Activated effector memory CD4-positive, alpha-beta T cell treated with Interleukin-2 at 50 U/mL for 16 hours (primary cell): ENCODE data around the gene SMAP2.

Experiments
- DNase-seq: peaks from one replicate; pipeline ENCODE4 v3.0.0-alpha.2; 2020

Gene SMAP2

DNA sequence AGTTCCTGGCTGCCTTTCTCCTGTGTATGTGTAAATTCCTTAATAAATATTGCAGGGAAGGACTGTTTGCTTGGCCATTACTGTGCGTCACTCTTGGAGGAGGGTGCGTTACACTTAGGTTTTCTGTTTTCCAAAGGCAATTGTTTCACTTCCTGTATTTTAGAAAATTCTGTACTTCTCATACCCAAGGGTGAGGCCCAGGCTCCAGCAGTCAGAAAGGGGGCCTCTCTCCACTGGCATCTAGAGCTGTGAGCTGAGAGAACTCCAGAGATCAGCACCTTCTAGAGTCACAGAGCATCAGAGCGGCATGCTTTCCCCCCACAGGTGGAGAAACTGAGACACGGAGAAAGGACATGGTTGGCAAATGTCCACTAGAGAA is 49.7 kb downstream of the SMAP2 start:
- DNase-seq, result no peak

DNA sequence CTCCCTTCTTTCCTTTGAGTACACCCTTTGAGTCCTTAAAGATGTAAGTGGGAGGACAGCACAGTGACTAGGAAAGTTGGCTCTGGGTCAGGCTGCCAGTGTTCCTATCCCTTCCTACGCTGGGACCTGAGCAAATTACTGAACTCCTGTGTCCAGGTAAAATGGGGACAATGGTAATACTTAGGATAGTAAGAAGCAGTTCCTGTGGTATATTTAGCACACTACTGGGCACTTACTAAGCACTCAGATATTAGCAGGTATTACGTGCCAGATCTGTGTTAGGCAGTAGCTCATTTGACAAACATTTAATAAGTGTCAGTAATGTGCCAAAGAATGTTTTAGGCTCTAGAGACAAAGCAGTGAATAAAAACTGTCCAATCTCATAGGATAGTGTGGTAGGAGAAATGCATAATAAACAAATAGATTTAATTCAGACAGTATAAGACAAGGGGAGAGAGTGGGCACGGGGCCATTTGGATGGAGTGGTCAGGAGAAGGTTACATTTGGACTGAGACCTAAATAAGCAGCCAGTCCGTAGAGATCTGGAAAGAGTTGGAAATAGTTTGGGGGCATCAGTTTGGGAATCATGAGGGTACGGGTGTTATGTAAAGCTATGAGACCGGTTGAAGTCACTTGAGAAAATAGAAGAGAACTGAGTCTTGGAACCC is 50.6 kb downstream of the SMAP2 start:
- DNase-seq, result no peak

DNA sequence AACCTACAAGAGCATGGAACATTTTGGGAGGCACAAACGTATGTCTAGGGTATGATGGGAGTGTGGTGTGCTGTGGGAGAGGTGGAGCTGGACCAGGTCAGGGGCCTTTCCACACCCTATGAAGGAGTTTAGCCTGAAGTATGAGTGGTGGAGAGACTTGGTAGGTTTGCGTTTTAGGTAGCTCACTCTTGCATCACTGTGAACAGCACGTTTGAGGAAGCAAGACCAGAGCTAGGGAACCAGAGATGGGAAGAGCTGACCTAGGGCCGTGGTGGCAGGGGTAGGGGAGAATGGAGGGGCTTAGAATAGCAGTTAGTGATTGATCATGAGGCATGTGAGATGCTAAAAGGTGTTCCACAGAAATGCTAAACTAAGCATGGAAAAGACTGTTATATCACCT is 51.7 kb downstream of the SMAP2 start:
- no peak for DNase-seq

- no peak for DNase-seq
Observed at GRCh38 chr1:40431385-40431784, 57.9 kb downstream of the SMAP2 start.

GRCh38 chr1:40432644-40433390 is 59.3 kb downstream of the SMAP2 start:
- DNase-seq, result no peak

- DNase-seq, result no peak
Observed at GRCh38 chr1:40435471-40435870, 61.9 kb downstream of the SMAP2 start.

DNA sequence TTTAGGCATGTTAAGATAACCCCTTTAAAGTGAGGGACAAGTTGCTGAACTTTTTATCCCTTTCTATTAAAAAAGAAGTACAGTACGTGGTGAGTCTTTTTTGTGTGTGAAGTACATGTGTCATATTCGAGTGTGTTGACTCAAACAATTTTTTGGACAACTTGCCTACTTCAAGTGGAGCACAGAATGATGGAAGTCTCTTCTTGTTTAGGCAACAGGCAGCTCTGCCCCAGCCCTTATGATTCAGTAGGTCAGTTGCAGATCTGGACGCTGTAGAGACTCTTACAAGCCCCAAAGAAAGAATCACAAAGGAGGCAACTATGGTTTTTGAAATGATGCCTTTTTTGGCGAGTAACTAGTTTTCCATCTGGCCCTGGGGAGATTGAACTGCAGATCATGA is 62.3 kb downstream of the SMAP2 start:
- no peak for DNase-seq

DNA sequence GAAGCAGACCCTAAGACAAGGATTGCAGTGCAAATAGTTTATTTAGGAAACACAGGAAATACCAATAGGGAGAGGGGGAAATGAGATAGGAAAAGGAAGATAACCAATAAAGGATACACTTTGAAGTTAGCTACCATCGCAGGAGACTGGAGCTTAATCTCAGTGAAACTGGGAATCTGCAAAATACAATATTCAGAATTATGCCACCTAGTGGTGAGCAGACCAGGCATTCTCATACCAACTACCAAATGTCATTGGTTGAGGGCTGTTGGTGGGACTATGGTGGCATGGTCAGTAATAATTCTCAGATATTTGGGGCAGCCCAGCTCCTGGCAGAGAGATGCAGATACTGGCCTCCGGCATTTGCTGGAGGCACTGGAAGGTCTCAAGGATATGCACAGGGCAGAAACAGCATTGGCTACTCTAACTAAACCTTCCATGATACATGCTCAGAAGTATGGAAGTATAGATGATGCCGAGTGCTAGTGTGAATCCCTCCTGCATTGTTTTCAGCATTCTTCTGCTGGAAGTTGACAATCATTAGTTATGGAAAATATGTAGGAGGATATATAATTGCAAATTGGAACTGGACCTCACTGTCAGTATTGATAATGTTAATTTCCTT is 65.0 kb downstream of the SMAP2 start:
- no peak for DNase-seq

GRCh38 chr1:40439247-40439646 is 65.7 kb downstream of the SMAP2 start:
- no peak for DNase-seq

DNA sequence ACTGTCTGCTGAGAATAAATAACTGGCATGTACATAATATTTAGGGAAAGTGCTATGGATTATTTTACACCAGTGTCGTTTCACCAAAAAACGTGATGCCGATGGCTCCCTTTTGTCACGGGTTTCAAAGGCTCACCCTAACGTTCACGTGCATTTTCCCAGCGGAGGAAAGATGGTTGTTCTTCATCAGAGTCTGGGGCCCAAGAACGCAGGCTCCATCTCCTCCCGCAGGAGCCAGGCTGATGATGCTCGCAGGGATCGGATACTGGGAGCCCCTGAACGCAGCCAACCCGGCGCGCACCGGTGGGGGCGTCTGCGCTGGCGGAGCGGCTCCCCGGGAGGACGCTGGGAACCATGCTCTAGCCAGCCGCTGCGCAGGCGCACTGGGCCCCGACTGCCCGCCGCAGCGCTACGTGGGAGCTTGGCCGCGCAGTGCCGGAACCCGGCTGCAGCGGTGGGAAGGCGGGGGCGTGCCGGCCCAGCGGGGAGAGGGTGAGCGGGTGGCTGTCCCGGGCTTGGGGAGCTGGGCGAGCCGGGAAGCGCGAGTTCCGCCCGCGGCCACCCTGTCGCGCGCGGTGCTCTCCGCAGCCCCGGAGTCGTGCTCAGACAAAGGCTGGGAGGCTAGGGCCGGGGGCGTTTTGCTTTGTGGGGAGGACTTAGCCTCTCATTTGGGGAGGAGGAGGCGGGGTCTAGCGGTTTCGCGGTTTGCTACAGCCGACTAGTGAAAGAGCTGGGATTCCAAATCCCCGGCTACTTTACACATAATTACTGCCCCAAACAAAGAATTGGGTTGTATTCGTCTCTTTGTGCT is 76.4 kb downstream of the SMAP2 start, which contains the start of gene ZFP69B:
Gene ZFP69B, plus strand, starts transcription at position 793 of the 811 bp plus-strand sequence. CDS start 486 bp downstream, outside the sequence.
- peak; percentile 77 for DNase-seq

DNA sequence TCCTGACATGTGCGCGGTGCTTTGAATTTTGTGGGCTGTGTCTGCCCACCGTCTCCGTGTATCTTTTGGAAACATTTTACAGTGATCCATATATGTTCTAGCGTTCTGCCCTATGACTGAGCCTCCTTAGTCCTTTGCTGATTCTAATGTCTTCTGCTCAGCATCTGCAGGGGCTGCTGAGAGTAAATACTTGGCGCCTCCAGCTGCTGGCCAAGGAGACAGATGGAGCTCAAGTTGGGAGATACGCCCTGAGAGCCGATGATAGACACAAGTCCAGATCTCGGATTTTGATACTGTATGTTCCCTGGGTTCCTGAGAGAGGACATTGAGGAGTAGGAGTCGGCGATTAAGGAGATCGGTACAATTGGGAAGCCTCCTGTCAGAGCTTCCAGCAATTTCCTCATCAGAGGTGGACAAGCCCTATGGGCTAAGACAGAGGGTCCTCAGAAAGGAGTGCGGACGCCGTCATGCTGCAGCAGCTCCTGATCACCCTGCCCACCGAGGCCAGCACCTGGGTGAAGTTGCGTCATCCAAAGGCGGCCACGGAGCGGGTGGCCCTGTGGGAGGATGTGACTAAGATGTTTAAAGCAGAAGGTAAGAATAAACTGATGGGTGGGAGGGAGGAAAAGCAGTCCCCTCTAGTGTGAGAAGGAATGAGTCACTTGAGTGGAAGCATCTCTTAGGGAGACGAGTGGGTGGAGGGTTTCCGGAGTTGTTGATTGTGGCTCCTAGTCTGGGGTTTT is 77.1 kb downstream of the SMAP2 start:
- DNase-seq, result peak; percentile 61

GRCh38 chr1:40451238-40451585 is 77.7 kb downstream of the SMAP2 start:
- DNase-seq, result no peak

- DNase-seq, result no peak
Observed at GRCh38 chr1:40454873-40455272, 81.3 kb downstream of the SMAP2 start.

- DNase-seq, result no peak
Observed at GRCh38 chr1:40462956-40463590, 89.5 kb downstream of the SMAP2 start.

GRCh38 chr1:40469327-40469726 is 95.8 kb downstream of the SMAP2 start:
- no peak for DNase-seq
